ENCODE data around the gene RAP1GAP. TPM values are rescaled to one million over a fixed set of nuclear protein-coding genes. Genes with fewer than 3 reads are reported as not detected.

RAP1GAP gene
- total RNA-seq, 1 experiment from 2014 or later: 30.2 TPM

- Histone ChIP-seq H3K4me3 (no peak overlapping the region), H4K20me1 (ENCODE audit: insufficient read depth) (no peaks in the 10 kb centered on the region), H3K4me2 (no peak overlapping the region), H3K4me1 (replicated peaks; ENCODE audit: insufficient read depth) (peaks cover 15% of the 10 kb centered on the region), H3K36me3 (ENCODE audit: low read depth) (no peaks in the 10 kb centered on the region), H3F3A (ENCODE audit: insufficient read depth, low read depth) (peaks cover 15% of the 10 kb centered on the region; the same call in 1 of the 2 replicates), H3K27me3 (ENCODE audit: insufficient read depth, low read depth) (no peaks in the 10 kb centered on the region), H2AFZ (no peak overlapping the region), H3K9me3 (ENCODE audit: insufficient read depth, low read depth) (no peaks in the 10 kb centered on the region), H3K9me2 (ENCODE audit: insufficient read depth) (no peaks in the 10 kb centered on the region), H3K79me2 (ENCODE audit: low read depth) (no peaks in the 10 kb centered on the region), H3K27ac (no peak overlapping the region)
- no peak for DNase-seq
- intact Hi-C loops (cut with micrococcal nuclease; ENCODE audit: unreplicated experiment): no loop called here
- CTCF ChIA-PET: no interaction called here
- POLR2A ChIA-PET (ENCODE audit: unreplicated experiment): no interaction called here
- no TSS peak for BruUV-seq (replicated peaks)
- TF ChIP-seq EZH2 (IDR thresholded peaks at IDR 0.05; ENCODE audit: low read depth): no peak
- TF ChIP-seq CTCF (conservative IDR thresholded peaks at IDR 0.05): no peak
Observed at GRCh38 chr1:21680918-21681317, 11.8 kb upstream of the RAP1GAP start.

- no TSS peak for BruUV-seq (replicated peaks)
- Histone ChIP-seq H3F3A (ENCODE audit: insufficient read depth, low read depth) (peaks cover 21% of the 10 kb centered on the region; the same call in 1 of the 2 replicates), H3K4me1 (replicated peaks; ENCODE audit: insufficient read depth) (peaks cover 21% of the 10 kb centered on the region), H3K9me2 (ENCODE audit: insufficient read depth) (no peaks in the 10 kb centered on the region), H3K9me3 (ENCODE audit: insufficient read depth, low read depth) (no peaks in the 10 kb centered on the region), H3K36me3 (ENCODE audit: low read depth) (no peaks in the 10 kb centered on the region), H2AFZ (no peak overlapping the region), H3K4me3 (no peak overlapping the region), H3K4me2 (no peak overlapping the region), H3K27ac (no peak overlapping the region), H4K20me1 (ENCODE audit: insufficient read depth) (no peaks in the 10 kb centered on the region), H3K27me3 (ENCODE audit: insufficient read depth, low read depth) (no peaks in the 10 kb centered on the region), H3K79me2 (ENCODE audit: low read depth) (no peaks in the 10 kb centered on the region)
- intact Hi-C loops (cut with micrococcal nuclease; ENCODE audit: unreplicated experiment): no loop called here
- CTCF ChIA-PET: no interaction called here
- POLR2A ChIA-PET (ENCODE audit: unreplicated experiment): no interaction called here
- no peak for DNase-seq
- TF ChIP-seq CTCF (conservative IDR thresholded peaks at IDR 0.05): no peak
- no peak for TF ChIP-seq EZH2 (IDR thresholded peaks at IDR 0.05; ENCODE audit: low read depth)
Observed at GRCh38 chr1:21680381-21680780, 11.2 kb upstream of the RAP1GAP start.

DNA sequence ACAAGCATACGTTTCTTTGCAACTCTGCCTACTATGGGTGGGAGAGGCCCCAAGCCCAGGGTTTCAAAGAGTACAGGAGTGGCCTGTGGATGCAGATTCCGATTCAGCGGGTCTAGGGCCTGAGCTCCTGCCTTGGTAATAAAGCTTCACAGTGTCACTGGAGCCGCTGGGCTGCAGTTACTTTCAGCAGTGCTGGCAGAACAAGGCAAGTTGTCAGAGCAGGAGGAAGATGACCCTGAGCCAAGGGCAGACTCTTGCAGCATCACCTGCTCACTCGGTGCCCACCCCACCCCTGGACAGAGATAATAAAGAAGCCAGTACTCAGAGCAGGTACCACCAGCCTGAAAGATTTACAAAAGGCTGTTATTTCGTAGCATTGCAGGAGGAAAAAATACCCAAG is 8.0 kb upstream of the RAP1GAP start:
- H3K27me3 ChIP-seq (ENCODE audit: insufficient read depth, low read depth): no peaks in the 10 kb centered on the region
- H3K9me3 ChIP-seq (ENCODE audit: insufficient read depth, low read depth): no peaks in the 10 kb centered on the region
- no peaks in the 10 kb centered on the region for H3K79me2 ChIP-seq (ENCODE audit: low read depth)
- H4K20me1 ChIP-seq (ENCODE audit: insufficient read depth): no peaks in the 10 kb centered on the region
- H3K36me3 ChIP-seq (ENCODE audit: low read depth): no peaks in the 10 kb centered on the region
- H3K4me2 ChIP-seq: peak overlapping the region; percentile 77
- H2AFZ ChIP-seq: no peak overlapping the region
- ChIA-PET CTCF (no interaction called here), POLR2A (ENCODE audit: unreplicated experiment) (no interaction called here)
- H3K4me3 ChIP-seq: no peak overlapping the region
- H3K27ac ChIP-seq: no peak overlapping the region
- BruUV-seq (replicated peaks): no TSS peak
- peaks cover 21% of the 10 kb centered on the region; the same call in 1 of the 2 replicates for H3F3A ChIP-seq (ENCODE audit: insufficient read depth, low read depth)
- peaks cover 30% of the 10 kb centered on the region for H3K4me1 ChIP-seq (replicated peaks; ENCODE audit: insufficient read depth)
- intact Hi-C loops (cut with micrococcal nuclease; ENCODE audit: unreplicated experiment): no loop called here
- H3K9me2 ChIP-seq (ENCODE audit: insufficient read depth): no peaks in the 10 kb centered on the region
- DNase-seq: no peak
- no peak for TF ChIP-seq CTCF (conservative IDR thresholded peaks at IDR 0.05)
- TF ChIP-seq EZH2 (IDR thresholded peaks at IDR 0.05; ENCODE audit: low read depth): no peak

Measured in PC-9 (cell line).